Chondrocyte (in vitro differentiated cells): ENCODE measurements around the gene LYSMD3. TPM values are rescaled to one million over a fixed set of nuclear protein-coding genes. Genes with fewer than 3 reads are reported as not detected.

ENCODE experiments used
- DNase-seq: peaks from one replicate; pipeline ENCODE4 v3.0.0; 2021; ENCODE audit warnings: mixed read lengths, low spot score
- H3K27ac Mint-ChIP-seq: one replicate; pipeline ENCODE4 v1.8.0; 2021; ENCODE audit warnings: mild to moderate bottlenecking, moderate library complexity, mixed read lengths; ENCODE audit not compliant: unreplicated experiment
- H3K27me3 Mint-ChIP-seq: 2 replicates; pipeline ENCODE4 v1.8.0; 2021; ENCODE audit warnings: low read depth, mixed read lengths
- H3K36me3 Mint-ChIP-seq: 2 replicates; pipeline ENCODE4 v1.8.0; 2021; ENCODE audit warnings: low read depth, mixed read lengths
- H3K4me1 Mint-ChIP-seq: 2 replicates; pipeline ENCODE4 v1.8.0; 2021; ENCODE audit warnings: low read depth, mild to moderate bottlenecking, mixed read lengths
- H3K4me3 Mint-ChIP-seq: one replicate; pipeline ENCODE4 v1.8.0; 2021; ENCODE audit warnings: mild to moderate bottlenecking, moderate library complexity, mixed read lengths; ENCODE audit not compliant: unreplicated experiment
- H3K9me3 Mint-ChIP-seq: 2 replicates; pipeline ENCODE4 v1.8.0; 2021; ENCODE audit warnings: low read depth, mixed read lengths
- total RNA-seq: library from RNA; stranded (reverse); gene quantifications from 3 replicates; pipeline ENCODE4 v1.2.1, GENCODE V29; 2021
- TF ChIP-seq, protein P1 (sequence below): fragments of 200-600 bp; sonication (generic); IDR thresholded peaks from 2 replicates; pipeline ENCODE4 v1.5.0; 2021; ENCODE audit warnings: antibody characterized with exemption, mild to moderate bottlenecking, moderate library complexity

LYSMD3 gene
- total RNA-seq, 1 donor from 2014 or later, result 23.6 TPM

GRCh38 chr5:90560771-90561170 is 31.4 kb upstream of the LYSMD3 start:
- TF ChIP-seq, protein P1, sequence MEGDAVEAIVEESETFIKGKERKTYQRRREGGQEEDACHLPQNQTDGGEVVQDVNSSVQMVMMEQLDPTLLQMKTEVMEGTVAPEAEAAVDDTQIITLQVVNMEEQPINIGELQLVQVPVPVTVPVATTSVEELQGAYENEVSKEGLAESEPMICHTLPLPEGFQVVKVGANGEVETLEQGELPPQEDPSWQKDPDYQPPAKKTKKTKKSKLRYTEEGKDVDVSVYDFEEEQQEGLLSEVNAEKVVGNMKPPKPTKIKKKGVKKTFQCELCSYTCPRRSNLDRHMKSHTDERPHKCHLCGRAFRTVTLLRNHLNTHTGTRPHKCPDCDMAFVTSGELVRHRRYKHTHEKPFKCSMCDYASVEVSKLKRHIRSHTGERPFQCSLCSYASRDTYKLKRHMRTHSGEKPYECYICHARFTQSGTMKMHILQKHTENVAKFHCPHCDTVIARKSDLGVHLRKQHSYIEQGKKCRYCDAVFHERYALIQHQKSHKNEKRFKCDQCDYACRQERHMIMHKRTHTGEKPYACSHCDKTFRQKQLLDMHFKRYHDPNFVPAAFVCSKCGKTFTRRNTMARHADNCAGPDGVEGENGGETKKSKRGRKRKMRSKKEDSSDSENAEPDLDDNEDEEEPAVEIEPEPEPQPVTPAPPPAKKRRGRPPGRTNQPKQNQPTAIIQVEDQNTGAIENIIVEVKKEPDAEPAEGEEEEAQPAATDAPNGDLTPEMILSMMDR, result no peak
- H3K4me1 Mint-ChIP-seq, result peaks cover 11% of the 10 kb centered on the region
- DNase-seq, result no peak
- H3K4me3 Mint-ChIP-seq, result no peak overlapping the region
- H3K36me3 Mint-ChIP-seq, result peaks cover 1% of the 10 kb centered on the region
- peaks cover 60% of the 10 kb centered on the region for H3K27me3 Mint-ChIP-seq
- no peak overlapping the region for H3K27ac Mint-ChIP-seq
- H3K9me3 Mint-ChIP-seq, result no peaks in the 10 kb centered on the region

DNA sequence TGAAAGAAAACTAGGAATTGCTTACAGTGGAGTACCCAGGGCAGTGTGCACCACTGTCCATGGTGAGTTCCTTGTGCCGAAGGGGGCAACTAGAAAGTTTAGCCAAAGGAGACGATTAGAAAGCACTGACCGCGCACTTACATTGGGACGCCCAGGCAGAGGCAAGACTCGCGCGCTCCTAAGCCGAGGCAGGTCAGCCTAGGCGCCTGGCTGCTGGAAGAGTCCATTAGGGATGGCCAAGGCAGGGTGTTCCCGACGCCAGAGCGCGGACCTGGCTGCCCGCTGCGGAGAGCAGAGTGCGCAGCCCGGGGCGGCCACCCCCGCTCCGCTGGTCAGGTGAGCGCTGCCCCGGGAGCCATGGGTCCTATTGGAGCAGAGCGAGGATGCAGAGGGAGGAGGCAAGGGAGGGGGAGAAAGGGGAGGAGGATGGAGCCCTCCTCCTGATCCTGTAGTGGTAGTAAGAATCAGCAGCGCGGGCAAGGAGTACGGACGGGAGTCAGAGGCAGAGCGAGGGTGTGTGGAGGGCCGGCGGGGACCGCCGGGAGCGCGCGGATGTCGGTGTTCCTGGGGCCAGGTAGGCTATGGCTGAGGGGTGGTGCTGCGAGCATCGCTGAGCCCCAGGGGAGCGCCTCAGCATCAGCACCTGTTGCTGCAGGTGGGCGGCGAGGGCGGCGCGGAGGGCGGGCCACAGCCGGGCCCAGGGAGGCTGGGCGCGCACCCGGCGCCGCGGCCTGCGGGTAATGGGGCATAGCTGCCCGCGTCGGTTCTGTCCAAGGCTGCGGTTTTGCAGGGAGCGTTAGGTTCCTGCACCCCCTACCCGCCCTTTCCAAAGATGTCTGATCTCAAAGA is 29.2 kb upstream of the LYSMD3 start, which contains the start of gene ADGRV1:
ADGRV1 (plus strand) TSS at position 454 of the 849 bp plus-strand sequence; CDS start at position 553, 99 bp downstream.
- DNase-seq, result peak; percentile 75
- TF ChIP-seq, protein P1, result no peak
- Mint-ChIP-seq H3K4me3 (peak within 1 kb of the TSS; percentile 69), H3K4me1 (peaks cover 11% of the 10 kb centered on the region), H3K9me3 (no peaks in the 10 kb centered on the region), H3K27me3 (peaks cover 70% of the 10 kb centered on the region), H3K36me3 (peaks cover 1% of the 10 kb centered on the region), H3K27ac (no peak within 1 kb of the TSS)

- Mint-ChIP-seq H3K9me3 (no peaks in the 10 kb centered on the region), H3K4me1 (peaks cover 11% of the 10 kb centered on the region), H3K27ac (no peak overlapping the region), H3K27me3 (peaks cover 68% of the 10 kb centered on the region), H3K36me3 (peaks cover 1% of the 10 kb centered on the region), H3K4me3 (peak overlapping the region; percentile 69)
- no peak for DNase-seq
- TF ChIP-seq, protein P1, result no peak
Observed at GRCh38 chr5:90557871-90558270, 28.5 kb upstream of the LYSMD3 start.

DNA sequence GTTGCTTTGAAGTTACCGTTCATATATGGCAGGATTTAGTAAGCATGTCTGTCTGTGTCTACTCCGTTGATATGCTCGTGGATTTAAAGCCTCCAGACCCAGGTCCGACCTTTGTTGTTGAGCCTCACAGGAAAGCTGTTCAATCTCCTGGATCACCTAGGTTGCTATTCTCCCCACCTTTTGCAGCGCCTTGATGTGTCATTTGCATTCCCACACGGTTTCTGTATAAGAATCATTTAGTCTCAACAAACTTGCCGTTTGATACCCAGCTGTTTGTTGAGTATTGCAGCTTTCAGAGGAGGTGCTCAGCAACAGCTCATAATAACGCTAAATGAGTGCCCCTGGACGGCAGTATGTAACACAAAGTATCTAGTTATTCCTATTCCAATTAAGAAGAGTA is 28.0 kb upstream of the LYSMD3 start:
- DNase-seq, result no peak
- Mint-ChIP-seq H3K4me1 (peaks cover 11% of the 10 kb centered on the region), H3K9me3 (no peaks in the 10 kb centered on the region), H3K4me3 (no peak overlapping the region), H3K27me3 (peaks cover 71% of the 10 kb centered on the region), H3K27ac (no peak overlapping the region), H3K36me3 (peaks cover 1% of the 10 kb centered on the region)
- TF ChIP-seq, protein P1, result no peak

- Mint-ChIP-seq H3K27ac (no peak overlapping the region), H3K4me3 (no peak overlapping the region), H3K9me3 (no peaks in the 10 kb centered on the region), H3K4me1 (peaks cover 11% of the 10 kb centered on the region), H3K27me3 (peaks cover 68% of the 10 kb centered on the region), H3K36me3 (peaks cover 1% of the 10 kb centered on the region)
- no peak for DNase-seq
- TF ChIP-seq, protein P1, result no peak
Observed at GRCh38 chr5:90555666-90556065, 26.3 kb upstream of the LYSMD3 start.
